ENCODE results near the gene HEXIM1. TPM values are rescaled to one million over a fixed set of nuclear protein-coding genes. Genes with fewer than 3 reads are reported as not detected.
A peak's percentile ranks its signal among the peaks of the same experiment; 100 is the strongest.

HEXIM1 gene
- polyA plus RNA-seq, 3 donors = 2.2 to 14.8 (median 2.5) TPM

DNA sequence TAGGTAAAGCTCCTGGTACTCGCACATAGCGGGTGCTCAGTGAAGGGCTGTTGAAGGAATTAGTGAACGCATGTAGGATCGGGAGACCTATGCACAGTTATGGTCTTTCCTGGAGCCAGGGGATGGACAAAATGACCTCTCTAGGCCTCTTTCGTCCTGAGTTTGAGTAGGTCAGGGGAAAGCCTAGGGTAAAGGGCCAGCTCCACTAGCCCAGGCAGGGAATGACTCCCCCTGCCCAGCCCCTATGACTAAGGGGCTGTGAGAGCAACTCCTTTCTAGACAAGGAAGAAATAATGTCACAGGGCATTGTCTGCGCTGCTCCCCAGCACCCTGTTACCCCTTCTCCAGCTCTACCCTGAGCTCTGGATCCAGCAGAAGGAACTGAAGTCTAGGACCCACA is 48.8 kb downstream of the HEXIM1 start:
- intact Hi-C loops (cut with micrococcal nuclease) = loop anchor here in 1 of 2 donors (5.0 kb wide), 1 partner anchor 35 kb away; the partner anchor contains the start of gene HEXIM2
- H3K27me3 ChIP-seq (ENCODE audit: control insufficient read depth in 2 of 2, insufficient read depth in 2 of 2, low read length in 2 of 2) = no peaks in the 10 kb centered on the region
- H3K4me3 ChIP-seq (replicated peaks in 1 of 3; ENCODE audit: low read depth in 2 of 3, low read length in 3 of 3) = no peak overlapping the region
- Mint-ChIP-seq H3K27ac (no peak overlapping the region), H3K4me3 (no peak overlapping the region), H3K36me3 (no peaks in the 10 kb centered on the region), H3K9me3 (peaks cover 0 to 2% (median 0%) of the 10 kb centered on the region in 7 donors), H3K4me1 (peaks cover 34% of the 10 kb centered on the region), H3K27me3 (ENCODE audit: low read depth in 3 of 3) (peaks cover 0 to 4% (median 2%) of the 10 kb centered on the region in 3 donors)
- no peak overlapping the region for H3K27ac ChIP-seq (ENCODE audit: low read depth in 1 of 2, low read length in 2 of 2)
- DNase-seq = no peak
- H3K79me2 ChIP-seq (ENCODE audit: insufficient read depth, low read length) = no peaks in the 10 kb centered on the region
- peaks cover 36 to 44% of the 10 kb centered on the region in 2 donors for H3K4me1 ChIP-seq (ENCODE audit: control insufficient read depth in 1 of 2, insufficient read depth in 2 of 2, low read length in 2 of 2)
- no peak overlapping the region for H3K9ac ChIP-seq (ENCODE audit: insufficient read depth, low read length, poor library complexity, severe bottlenecking)
- 90% methylated on average over 4 of the region's 6 CpGs for WGBS (ENCODE audit: insufficient coverage)
- H3K9me3 ChIP-seq (replicated peaks in 1 of 2; ENCODE audit: control insufficient read depth in 1 of 2, insufficient read depth in 1 of 2, low read length in 2 of 2) = no peaks in the 10 kb centered on the region
- no peaks in the 10 kb centered on the region for H3K36me3 ChIP-seq (replicated peaks in 1 of 2; ENCODE audit: control insufficient read depth in 1 of 2, insufficient read depth in 2 of 2, low read length in 2 of 2)
- peak overlapping the region; percentile 65 for H2AFZ ChIP-seq (ENCODE audit: insufficient read depth, low read depth, low read length, poor library complexity, severe bottlenecking)
- H4K20me1 ChIP-seq (ENCODE audit: insufficient read depth, low read length) = no peaks in the 10 kb centered on the region
- H3K4me2 ChIP-seq (replicated peaks; ENCODE audit: extremely low read depth, low read length, poor library complexity, severe bottlenecking) = no peak overlapping the region
- TF ChIP-seq, protein P1, sequence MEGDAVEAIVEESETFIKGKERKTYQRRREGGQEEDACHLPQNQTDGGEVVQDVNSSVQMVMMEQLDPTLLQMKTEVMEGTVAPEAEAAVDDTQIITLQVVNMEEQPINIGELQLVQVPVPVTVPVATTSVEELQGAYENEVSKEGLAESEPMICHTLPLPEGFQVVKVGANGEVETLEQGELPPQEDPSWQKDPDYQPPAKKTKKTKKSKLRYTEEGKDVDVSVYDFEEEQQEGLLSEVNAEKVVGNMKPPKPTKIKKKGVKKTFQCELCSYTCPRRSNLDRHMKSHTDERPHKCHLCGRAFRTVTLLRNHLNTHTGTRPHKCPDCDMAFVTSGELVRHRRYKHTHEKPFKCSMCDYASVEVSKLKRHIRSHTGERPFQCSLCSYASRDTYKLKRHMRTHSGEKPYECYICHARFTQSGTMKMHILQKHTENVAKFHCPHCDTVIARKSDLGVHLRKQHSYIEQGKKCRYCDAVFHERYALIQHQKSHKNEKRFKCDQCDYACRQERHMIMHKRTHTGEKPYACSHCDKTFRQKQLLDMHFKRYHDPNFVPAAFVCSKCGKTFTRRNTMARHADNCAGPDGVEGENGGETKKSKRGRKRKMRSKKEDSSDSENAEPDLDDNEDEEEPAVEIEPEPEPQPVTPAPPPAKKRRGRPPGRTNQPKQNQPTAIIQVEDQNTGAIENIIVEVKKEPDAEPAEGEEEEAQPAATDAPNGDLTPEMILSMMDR (IDR thresholded peaks at IDR 0.05) = no peak

DNA sequence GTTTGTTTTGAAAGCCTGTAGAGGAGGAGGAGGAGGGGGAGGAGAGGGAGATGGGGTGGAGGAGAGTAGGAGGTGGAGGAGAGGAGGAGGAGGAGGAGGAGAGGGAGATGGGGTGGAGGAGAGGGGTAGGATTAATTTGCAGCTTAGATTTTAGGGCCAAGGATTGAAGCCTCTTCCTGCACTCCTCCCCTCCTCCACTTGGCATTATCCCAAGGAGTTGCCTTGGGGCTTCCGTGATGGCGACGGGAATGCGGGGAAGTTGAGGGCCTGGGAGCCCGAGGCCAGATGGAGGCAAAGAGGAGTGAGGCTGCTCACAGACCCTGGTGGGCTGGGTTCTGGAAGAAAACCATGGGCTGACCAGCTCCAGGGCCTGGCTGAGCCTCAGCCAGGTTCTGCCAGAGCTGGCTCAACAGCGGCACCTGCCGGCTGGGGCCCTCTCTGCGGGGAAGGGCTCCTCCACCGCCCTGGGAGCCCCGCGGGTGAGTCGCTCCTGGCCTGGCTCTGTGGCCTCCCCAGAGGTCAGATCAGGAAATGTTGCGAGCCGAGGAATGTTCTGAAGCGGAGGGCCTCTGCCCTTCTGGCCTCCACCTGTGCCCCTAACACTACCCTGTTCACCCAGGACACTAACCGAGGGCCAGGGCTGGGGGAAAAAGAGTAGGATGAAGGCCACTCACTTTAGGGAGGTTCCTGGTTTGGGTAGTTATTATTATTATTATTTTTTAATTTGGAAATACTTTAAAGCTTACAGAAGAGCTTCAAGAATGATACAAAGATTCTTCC is 49.5 kb downstream of the HEXIM1 start:
- Mint-ChIP-seq H3K27me3 (ENCODE audit: low read depth in 3 of 3) (peaks cover 0 to 4% (median 2%) of the 10 kb centered on the region in 3 donors), H3K27ac (peak overlapping the region in 4 of 7 donors; percentile 40 to 76 (median 66)), H3K36me3 (no peaks in the 10 kb centered on the region), H3K4me3 (peak overlapping the region in 1 of 2 donors; percentile 34), H3K9me3 (peaks cover 0 to 2% (median 0%) of the 10 kb centered on the region in 7 donors), H3K4me1 (peaks cover 40% of the 10 kb centered on the region)
- under 1% methylated on average over 8 of the region's 16 CpGs for WGBS (ENCODE audit: insufficient coverage)
- peak; percentile 86 to 89 (median 87) for DNase-seq
- Histone ChIP-seq H3K27me3 (ENCODE audit: control insufficient read depth in 2 of 2, insufficient read depth in 2 of 2, low read length in 2 of 2) (no peaks in the 10 kb centered on the region), H2AFZ (ENCODE audit: insufficient read depth, low read depth, low read length, poor library complexity, severe bottlenecking) (peak overlapping the region; percentile 65), H3K9me3 (replicated peaks in 1 of 2; ENCODE audit: control insufficient read depth in 1 of 2, insufficient read depth in 1 of 2, low read length in 2 of 2) (no peaks in the 10 kb centered on the region), H4K20me1 (ENCODE audit: insufficient read depth, low read length) (no peaks in the 10 kb centered on the region), H3K27ac (ENCODE audit: low read depth in 1 of 2, low read length in 2 of 2) (no peak overlapping the region), H3K36me3 (replicated peaks in 1 of 2; ENCODE audit: control insufficient read depth in 1 of 2, insufficient read depth in 2 of 2, low read length in 2 of 2) (no peaks in the 10 kb centered on the region), H3K9ac (ENCODE audit: insufficient read depth, low read length, poor library complexity, severe bottlenecking) (no peak overlapping the region), H3K4me3 (replicated peaks in 1 of 3; ENCODE audit: low read depth in 2 of 3, low read length in 3 of 3) (no peak overlapping the region), H3K4me1 (ENCODE audit: control insufficient read depth in 1 of 2, insufficient read depth in 2 of 2, low read length in 2 of 2) (peaks cover 42 to 51% of the 10 kb centered on the region in 2 donors), H3K4me2 (replicated peaks; ENCODE audit: extremely low read depth, low read length, poor library complexity, severe bottlenecking) (peak overlapping the region; percentile 42), H3K79me2 (ENCODE audit: insufficient read depth, low read length) (no peaks in the 10 kb centered on the region)
- TF ChIP-seq, protein P1 (IDR thresholded peaks at IDR 0.05) = peak; percentile 99
- intact Hi-C loops (cut with micrococcal nuclease) = loop anchor here (1.0 to 5.0 kb wide), 3 partner anchors 35 to 64 kb away; partner anchors contain the start of genes ACBD4 (in 1 of the 2) and HEXIM2 (in 1 of the 2)
